Osteoblast (primary cell): Measurements from ENCODE around the gene AMBRA1. TPM values are rescaled to one million over a fixed set of nuclear protein-coding genes. Genes with fewer than 3 reads are reported as not detected.

ENCODE experiments used
- DNase-seq: peaks from one replicate; pipeline ENCODE4 v3.0.0; 2011; ENCODE audit warnings: low spot score, mixed read lengths; ENCODE audit not compliant: insufficient read length; ENCODE audit errors: missing footprints
- H2AFZ ChIP-seq: 2 replicates; pipeline ENCODE4 v1.6.0; 2011; ENCODE audit warnings: mild to moderate bottlenecking, low read length
- H3K27ac ChIP-seq: 2 replicates; pipeline ENCODE4 v1.5.1; 2011; ENCODE audit warnings: mild to moderate bottlenecking, low read depth, low read length, moderate library complexity
- H3K27me3 ChIP-seq: 2 replicates; pipeline ENCODE4 v1.6.0; 2012; ENCODE audit warnings: mild to moderate bottlenecking, control low read depth, inconsistent platforms, low read length, moderate library complexity; ENCODE audit not compliant: insufficient read depth
- H3K36me3 ChIP-seq: 2 replicates; pipeline ENCODE4 v1.5.1; 2011; ENCODE audit warnings: mild to moderate bottlenecking, low read length, control low read depth, moderate library complexity; ENCODE audit not compliant: insufficient read depth
- H3K4me1 ChIP-seq: 2 replicates; pipeline ENCODE4 v1.5.1; 2011; ENCODE audit warnings: mild to moderate bottlenecking, low read length, control low read depth, moderate library complexity; ENCODE audit not compliant: insufficient read depth
- H3K4me2 ChIP-seq: 2 replicates; pipeline ENCODE4 v1.6.0; 2011; ENCODE audit warnings: mild to moderate bottlenecking, low read length; ENCODE audit not compliant: insufficient read depth
- H3K4me3 ChIP-seq: fragments of 200-600 bp; sonication (generic); 3 replicates; pipeline ENCODE4 v1.5.1; 2012; ENCODE audit warnings: mild to moderate bottlenecking, low read length, inconsistent platforms; ENCODE audit not compliant: insufficient read depth
- H3K79me2 ChIP-seq: 2 replicates; pipeline ENCODE4 v1.6.0; 2012; ENCODE audit warnings: mild to moderate bottlenecking, low read length, control low read depth, inconsistent platforms; ENCODE audit not compliant: insufficient read depth
- H3K9me3 ChIP-seq: 2 replicates; pipeline ENCODE4 v1.5.1; 2011; ENCODE audit warnings: low read depth, low read length, control low read depth
- H4K20me1 ChIP-seq: 2 replicates; pipeline ENCODE4 v1.6.0; 2012; ENCODE audit warnings: mild to moderate bottlenecking, low read length, control low read depth; ENCODE audit not compliant: insufficient read depth
- total RNA-seq: library from RNA; depleted of rRNA; stranded (reverse); fragments of >200 nt; gene quantifications from 2 replicates; pipeline ENCODE4 v1.2.3, GENCODE V29; 2012
- TF ChIP-seq, protein P1 (sequence below): IDR thresholded peaks from 2 replicates; pipeline ENCODE4 v1.5.1; 2011; ENCODE audit warnings: mild to moderate bottlenecking, low read depth, low read length, moderate library complexity; ENCODE audit errors: extremely low read depth

The AMBRA1 gene
- total RNA-seq, 1 donor: 29.7 TPM

DNA sequence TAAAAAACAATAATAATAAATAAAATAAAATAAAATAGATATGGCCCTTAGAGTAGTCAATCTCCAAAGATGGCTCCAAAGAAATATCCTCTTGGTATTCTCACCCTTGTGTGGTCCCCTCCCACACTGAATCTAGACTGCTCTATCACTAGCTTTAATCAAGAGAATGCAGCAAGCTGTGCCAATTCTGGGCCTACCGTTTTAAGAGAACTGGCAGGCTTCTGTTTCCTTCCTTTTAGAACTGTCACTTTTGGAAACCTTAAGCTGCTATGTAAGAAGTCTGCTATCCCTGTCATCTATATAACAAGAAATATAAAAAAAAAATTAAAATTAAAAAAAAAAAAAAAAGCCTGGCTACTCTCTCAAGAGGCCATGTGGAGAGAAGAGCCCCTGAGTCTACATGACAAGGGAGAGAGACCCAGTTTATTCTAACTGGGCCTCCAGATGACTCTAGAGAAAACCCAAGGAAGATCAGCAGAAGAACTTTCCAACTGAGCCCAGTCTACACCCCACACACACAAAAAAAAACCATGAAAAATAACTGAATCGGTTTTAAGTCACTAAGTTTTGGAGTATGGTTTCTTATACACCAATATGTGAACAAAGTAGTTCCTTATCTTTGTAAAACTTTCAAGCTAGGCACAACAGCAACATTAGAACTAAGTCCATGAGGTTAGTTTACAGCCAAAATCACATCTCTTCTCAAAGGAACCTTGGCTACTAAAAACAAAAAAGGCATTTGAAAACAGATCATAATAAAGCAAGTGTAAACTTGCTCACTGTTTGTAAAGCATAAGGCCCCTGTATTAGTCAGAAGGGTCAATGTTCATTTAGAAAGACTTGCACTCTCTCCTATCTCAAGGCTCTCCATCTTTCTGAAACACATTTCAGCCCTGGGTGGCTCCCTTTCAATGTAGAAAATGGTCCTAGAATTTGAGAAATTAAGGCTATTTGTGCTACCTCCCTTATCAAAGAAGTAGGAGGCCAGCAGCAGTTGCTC is 67.3 kb downstream of the AMBRA1 start:
- Histone ChIP-seq H3K4me1 (peaks cover 5% of the 10 kb centered on the region), H3K4me3 (no peak overlapping the region), H3K27ac (no peak overlapping the region), H4K20me1 (peaks cover 68% of the 10 kb centered on the region), H3K79me2 (peaks cover 82% of the 10 kb centered on the region), H3K27me3 (no peaks in the 10 kb centered on the region), H3K36me3 (no peaks in the 10 kb centered on the region), H3K9me3 (no peaks in the 10 kb centered on the region), H3K4me2 (no peak overlapping the region), H2AFZ (no peak overlapping the region)
- TF ChIP-seq, protein P1, sequence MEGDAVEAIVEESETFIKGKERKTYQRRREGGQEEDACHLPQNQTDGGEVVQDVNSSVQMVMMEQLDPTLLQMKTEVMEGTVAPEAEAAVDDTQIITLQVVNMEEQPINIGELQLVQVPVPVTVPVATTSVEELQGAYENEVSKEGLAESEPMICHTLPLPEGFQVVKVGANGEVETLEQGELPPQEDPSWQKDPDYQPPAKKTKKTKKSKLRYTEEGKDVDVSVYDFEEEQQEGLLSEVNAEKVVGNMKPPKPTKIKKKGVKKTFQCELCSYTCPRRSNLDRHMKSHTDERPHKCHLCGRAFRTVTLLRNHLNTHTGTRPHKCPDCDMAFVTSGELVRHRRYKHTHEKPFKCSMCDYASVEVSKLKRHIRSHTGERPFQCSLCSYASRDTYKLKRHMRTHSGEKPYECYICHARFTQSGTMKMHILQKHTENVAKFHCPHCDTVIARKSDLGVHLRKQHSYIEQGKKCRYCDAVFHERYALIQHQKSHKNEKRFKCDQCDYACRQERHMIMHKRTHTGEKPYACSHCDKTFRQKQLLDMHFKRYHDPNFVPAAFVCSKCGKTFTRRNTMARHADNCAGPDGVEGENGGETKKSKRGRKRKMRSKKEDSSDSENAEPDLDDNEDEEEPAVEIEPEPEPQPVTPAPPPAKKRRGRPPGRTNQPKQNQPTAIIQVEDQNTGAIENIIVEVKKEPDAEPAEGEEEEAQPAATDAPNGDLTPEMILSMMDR: no peak
- no peak for DNase-seq

DNA sequence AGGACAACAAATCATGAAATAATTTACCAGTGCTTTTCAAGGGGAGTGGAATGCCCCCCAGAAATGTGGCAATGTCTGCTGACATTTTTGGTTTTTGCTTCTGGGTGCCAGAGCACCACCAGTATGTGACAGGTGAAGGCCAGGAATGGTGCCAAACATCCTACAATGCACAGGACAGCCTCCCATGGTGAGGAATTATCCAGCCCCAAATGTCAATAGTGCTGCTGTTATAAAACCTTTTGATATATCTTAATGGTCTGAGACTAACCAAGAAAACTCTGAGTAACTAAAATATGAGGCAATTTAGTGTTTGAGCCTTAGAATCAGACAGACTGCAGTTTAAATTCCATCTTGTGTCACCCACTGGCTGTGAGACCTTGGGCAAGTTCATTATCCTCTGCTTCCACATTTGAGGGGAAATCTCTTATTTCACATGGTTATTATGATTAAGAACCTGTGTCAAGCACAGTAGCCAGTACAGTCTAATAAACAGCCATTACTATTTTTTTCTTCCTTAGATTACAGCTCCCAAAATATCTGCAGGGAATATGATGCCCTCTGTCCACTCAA is 69.5 kb downstream of the AMBRA1 start:
- peaks cover 13% of the 10 kb centered on the region for H3K4me1 ChIP-seq
- H3K79me2 ChIP-seq: peaks cover 76% of the 10 kb centered on the region
- H2AFZ ChIP-seq: no peak overlapping the region
- no peaks in the 10 kb centered on the region for H3K9me3 ChIP-seq
- H3K27ac ChIP-seq: no peak overlapping the region
- TF ChIP-seq, protein P1: no peak
- DNase-seq: no peak
- no peaks in the 10 kb centered on the region for H3K36me3 ChIP-seq
- H3K4me2 ChIP-seq: no peak overlapping the region
- peaks cover 64% of the 10 kb centered on the region for H4K20me1 ChIP-seq
- H3K27me3 ChIP-seq: no peaks in the 10 kb centered on the region
- no peak overlapping the region for H3K4me3 ChIP-seq

DNA sequence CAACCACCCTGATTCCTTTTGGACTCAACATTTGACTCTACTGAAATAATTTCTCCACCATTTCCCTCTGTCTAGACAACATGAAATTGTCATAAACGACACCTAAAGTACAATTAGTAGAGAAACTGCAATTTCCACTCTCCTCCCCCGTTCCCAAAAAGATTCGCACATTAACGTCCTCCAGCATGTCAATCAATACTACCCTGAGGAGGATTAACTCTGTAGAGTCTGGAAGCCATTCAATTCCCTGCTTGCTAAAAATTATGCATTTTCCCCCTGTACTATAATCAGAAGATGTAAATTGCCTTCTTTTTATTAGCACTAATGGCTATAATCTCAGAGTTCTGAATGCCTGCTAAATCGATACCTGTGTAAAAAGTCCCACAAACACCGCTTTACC is 70.5 kb downstream of the AMBRA1 start:
- Histone ChIP-seq H3K27ac (no peak overlapping the region), H2AFZ (no peak overlapping the region), H3K4me1 (peaks cover 13% of the 10 kb centered on the region), H3K4me3 (no peak overlapping the region), H3K4me2 (no peak overlapping the region), H4K20me1 (peaks cover 55% of the 10 kb centered on the region), H3K27me3 (no peaks in the 10 kb centered on the region), H3K79me2 (peaks cover 73% of the 10 kb centered on the region), H3K9me3 (no peaks in the 10 kb centered on the region), H3K36me3 (no peaks in the 10 kb centered on the region)
- DNase-seq: no peak
- TF ChIP-seq, protein P1: no peak

DNA sequence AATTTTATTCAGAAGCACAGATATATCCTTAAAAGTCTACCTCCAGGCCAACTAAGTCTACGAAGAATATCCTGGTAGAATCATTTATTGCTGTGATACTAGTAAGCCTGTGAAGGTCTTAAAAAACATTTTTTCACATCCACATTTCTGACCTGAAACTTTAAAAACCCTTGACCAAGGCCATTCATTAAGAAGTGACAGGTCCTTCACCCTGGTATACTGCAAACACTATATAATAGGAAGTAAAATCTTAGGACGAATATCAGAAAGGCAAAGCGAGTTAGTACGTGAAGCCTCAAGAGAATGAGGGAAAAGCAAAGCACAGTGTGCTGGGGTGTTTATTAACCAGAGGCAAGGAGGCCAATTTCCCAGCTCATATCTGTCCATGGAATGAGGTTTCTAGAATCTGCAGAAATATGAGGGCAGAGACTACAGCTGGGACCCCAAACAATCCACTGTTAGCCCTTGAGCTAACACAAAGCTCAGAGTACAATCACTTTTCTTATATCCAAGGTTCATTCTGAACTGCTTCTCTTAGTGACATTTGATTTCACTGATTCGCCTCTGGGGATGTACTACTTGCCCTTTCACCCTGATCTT is 71.0 kb downstream of the AMBRA1 start:
- TF ChIP-seq, protein P1: no peak
- Histone ChIP-seq H3K4me1 (peaks cover 13% of the 10 kb centered on the region), H3K27ac (no peak overlapping the region), H3K4me3 (no peak overlapping the region), H4K20me1 (peaks cover 54% of the 10 kb centered on the region), H3K27me3 (no peaks in the 10 kb centered on the region), H3K4me2 (no peak overlapping the region), H3K9me3 (no peaks in the 10 kb centered on the region), H3K36me3 (no peaks in the 10 kb centered on the region), H3K79me2 (peaks cover 69% of the 10 kb centered on the region), H2AFZ (no peak overlapping the region)
- no peak for DNase-seq
